Measurements from ENCODE around the gene ZNF213. TPM values are rescaled to one million over a fixed set of nuclear protein-coding genes. Genes with fewer than 3 reads are reported as not detected.

The ZNF213 gene
- total and polyA plus RNA-seq, 12 donors: 2.6 to 19.5 (median 12.2) TPM

- peaks cover 3 to 24% of the 10 kb centered on the region in 2 donors for H3K4me1 ChIP-seq (replicated peaks in 1 of 2)
- no peak for DNase-seq
- H3K27ac ChIP-seq: peak overlapping the region in 3 of 5 donors; percentile 3 to 93 (median 90)
- H3K9me3 ChIP-seq (replicated peaks in 1 of 3): no peaks in the 10 kb centered on the region
- intact Hi-C loops (cut with DNase I): no loop called here
- WGBS, 4 donors: 62 to 82% (median 80%) methylated on average over 7 to 11 of the region's 11 CpGs
- H3K27me3 ChIP-seq: no peaks in the 10 kb centered on the region
- H3K36me3 ChIP-seq (replicated peaks in 1 of 2): peaks cover 0 to 25% of the 10 kb centered on the region in 2 donors
- no peak overlapping the region for H3K4me3 ChIP-seq
- TF ChIP-seq CTCF (IDR thresholded peaks at IDR 0.05) (no peak), POLR2A (IDR thresholded peaks at IDR 0.05) (no peak)
These were observed 8.4 kb downstream of the ZNF213 start for GRCh38 chr16:3143189-3143588.

GRCh38 chr16:3143598-3144320 lies 8.9 kb downstream of the ZNF213 start:
- H3K27ac ChIP-seq: peak overlapping the region in 4 of 5 donors; percentile 3 to 93 (median 56)
- H3K9me3 ChIP-seq (replicated peaks in 1 of 3): no peaks in the 10 kb centered on the region
- peaks cover 0 to 25% of the 10 kb centered on the region in 2 donors for H3K36me3 ChIP-seq (replicated peaks in 1 of 2)
- 43 to 63% (median 44%) methylated on average over 10 to 23 of the region's 23 CpGs for WGBS, 4 donors
- TF ChIP-seq CTCF (IDR thresholded peaks at IDR 0.05) (no peak), POLR2A (IDR thresholded peaks at IDR 0.05) (peak in 1 of 2 donors; percentile 8)
- intact Hi-C loops (cut with DNase I): no loop called here
- H3K4me3 ChIP-seq: no peak overlapping the region
- peaks cover 3 to 24% of the 10 kb centered on the region in 2 donors for H3K4me1 ChIP-seq (replicated peaks in 1 of 2)
- H3K27me3 ChIP-seq: no peaks in the 10 kb centered on the region
- peak; percentile 78 to 89 (median 84) for DNase-seq

- intact Hi-C loops (cut with DNase I): no loop called here
- Histone ChIP-seq H3K4me3 (no peak overlapping the region), H3K9me3 (replicated peaks in 1 of 3) (no peaks in the 10 kb centered on the region), H3K27ac (peak overlapping the region in 2 of 5 donors; percentile 90 to 93), H3K36me3 (replicated peaks in 1 of 2) (peaks cover 0 to 18% of the 10 kb centered on the region in 2 donors), H3K4me1 (replicated peaks in 1 of 2) (peaks cover 3 to 27% of the 10 kb centered on the region in 2 donors), H3K27me3 (no peaks in the 10 kb centered on the region)
- no peak for TF ChIP-seq CTCF (IDR thresholded peaks at IDR 0.05)
- TF ChIP-seq POLR2A (IDR thresholded peaks at IDR 0.05): no peak
- no peak for DNase-seq
- WGBS, 4 donors: 54 to 71% (median 69%) methylated on average over 10 to 18 of the region's 18 CpGs
These were observed 9.6 kb downstream of the ZNF213 start for GRCh38 chr16:3144321-3144983.

GRCh38 chr16:3145151-3145550 lies 10.3 kb downstream of the ZNF213 start:
- no peak overlapping the region for H3K27ac ChIP-seq
- 77 to 88% (median 84%) methylated on average over 4 to 10 of the region's 10 CpGs for WGBS, 4 donors
- TF ChIP-seq CTCF (IDR thresholded peaks at IDR 0.05) (no peak), POLR2A (IDR thresholded peaks at IDR 0.05) (no peak)
- H3K27me3 ChIP-seq: no peaks in the 10 kb centered on the region
- no peak for DNase-seq
- H3K4me1 ChIP-seq (replicated peaks in 1 of 2): peaks cover 3 to 32% of the 10 kb centered on the region in 2 donors
- H3K36me3 ChIP-seq (replicated peaks in 1 of 2): peaks cover 0 to 13% of the 10 kb centered on the region in 2 donors
- no peaks in the 10 kb centered on the region for H3K9me3 ChIP-seq (replicated peaks in 1 of 3)
- intact Hi-C loops (cut with DNase I): no loop called here
- no peak overlapping the region for H3K4me3 ChIP-seq

All from adrenal gland (tissue), 12 donors.